ENCODE results near the gene ATRN. TPM values are rescaled to one million over a fixed set of nuclear protein-coding genes. Genes with fewer than 3 reads are reported as not detected.

ATRN gene
- total and polyA plus RNA-seq, 2 experiments from 2014 or later: 2.2 to 18.3 TPM

DNA sequence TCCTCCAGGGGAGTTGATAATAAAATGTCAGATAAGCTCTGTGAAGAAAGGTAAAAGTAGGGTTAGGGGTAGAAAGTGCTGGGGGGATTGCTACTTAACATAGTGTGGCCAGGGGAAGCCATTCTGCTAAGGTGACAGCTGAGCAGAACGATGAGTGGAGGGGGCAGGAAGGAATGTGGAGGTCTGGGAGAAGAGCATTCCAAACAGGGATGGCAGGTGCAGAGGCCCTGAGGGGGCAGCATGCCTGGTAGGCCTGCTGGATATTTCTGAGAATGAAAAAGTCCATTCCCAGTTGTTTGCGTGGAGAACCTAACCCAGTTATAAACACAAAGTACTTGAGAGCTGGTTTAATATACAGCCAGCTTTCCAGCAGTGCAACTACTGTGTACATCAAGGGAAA is 183.1 kb downstream of the ATRN start:
- H3K79me2 ChIP-seq (replicated peaks; ENCODE audit: insufficient read depth): no peaks in the 10 kb centered on the region
- TF ChIP-seq ZNF114 (CRISPR knock-in tag; IDR thresholded peaks at IDR 0.05): no peak
- TF ChIP-seq NANOG (IDR thresholded peaks at IDR 0.05; ENCODE audit: borderline replicate concordance): no peak
- TF ChIP-seq, protein P1, sequence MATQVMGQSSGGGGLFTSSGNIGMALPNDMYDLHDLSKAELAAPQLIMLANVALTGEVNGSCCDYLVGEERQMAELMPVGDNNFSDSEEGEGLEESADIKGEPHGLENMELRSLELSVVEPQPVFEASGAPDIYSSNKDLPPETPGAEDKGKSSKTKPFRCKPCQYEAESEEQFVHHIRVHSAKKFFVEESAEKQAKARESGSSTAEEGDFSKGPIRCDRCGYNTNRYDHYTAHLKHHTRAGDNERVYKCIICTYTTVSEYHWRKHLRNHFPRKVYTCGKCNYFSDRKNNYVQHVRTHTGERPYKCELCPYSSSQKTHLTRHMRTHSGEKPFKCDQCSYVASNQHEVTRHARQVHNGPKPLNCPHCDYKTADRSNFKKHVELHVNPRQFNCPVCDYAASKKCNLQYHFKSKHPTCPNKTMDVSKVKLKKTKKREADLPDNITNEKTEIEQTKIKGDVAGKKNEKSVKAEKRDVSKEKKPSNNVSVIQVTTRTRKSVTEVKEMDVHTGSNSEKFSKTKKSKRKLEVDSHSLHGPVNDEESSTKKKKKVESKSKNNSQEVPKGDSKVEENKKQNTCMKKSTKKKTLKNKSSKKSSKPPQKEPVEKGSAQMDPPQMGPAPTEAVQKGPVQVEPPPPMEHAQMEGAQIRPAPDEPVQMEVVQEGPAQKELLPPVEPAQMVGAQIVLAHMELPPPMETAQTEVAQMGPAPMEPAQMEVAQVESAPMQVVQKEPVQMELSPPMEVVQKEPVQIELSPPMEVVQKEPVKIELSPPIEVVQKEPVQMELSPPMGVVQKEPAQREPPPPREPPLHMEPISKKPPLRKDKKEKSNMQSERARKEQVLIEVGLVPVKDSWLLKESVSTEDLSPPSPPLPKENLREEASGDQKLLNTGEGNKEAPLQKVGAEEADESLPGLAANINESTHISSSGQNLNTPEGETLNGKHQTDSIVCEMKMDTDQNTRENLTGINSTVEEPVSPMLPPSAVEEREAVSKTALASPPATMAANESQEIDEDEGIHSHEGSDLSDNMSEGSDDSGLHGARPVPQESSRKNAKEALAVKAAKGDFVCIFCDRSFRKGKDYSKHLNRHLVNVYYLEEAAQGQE (IDR thresholded peaks at IDR 0.05; ENCODE audit: unreplicated experiment): no peak
- TF ChIP-seq, protein P2, sequence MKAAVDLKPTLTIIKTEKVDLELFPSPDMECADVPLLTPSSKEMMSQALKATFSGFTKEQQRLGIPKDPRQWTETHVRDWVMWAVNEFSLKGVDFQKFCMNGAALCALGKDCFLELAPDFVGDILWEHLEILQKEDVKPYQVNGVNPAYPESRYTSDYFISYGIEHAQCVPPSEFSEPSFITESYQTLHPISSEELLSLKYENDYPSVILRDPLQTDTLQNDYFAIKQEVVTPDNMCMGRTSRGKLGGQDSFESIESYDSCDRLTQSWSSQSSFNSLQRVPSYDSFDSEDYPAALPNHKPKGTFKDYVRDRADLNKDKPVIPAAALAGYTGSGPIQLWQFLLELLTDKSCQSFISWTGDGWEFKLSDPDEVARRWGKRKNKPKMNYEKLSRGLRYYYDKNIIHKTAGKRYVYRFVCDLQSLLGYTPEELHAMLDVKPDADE (IDR thresholded peaks at IDR 0.05): no peak
- no peak for TF ChIP-seq POLR2AphosphoS5 (IDR thresholded peaks at IDR 0.05; ENCODE audit: low read depth)
- TF ChIP-seq, protein P3, sequence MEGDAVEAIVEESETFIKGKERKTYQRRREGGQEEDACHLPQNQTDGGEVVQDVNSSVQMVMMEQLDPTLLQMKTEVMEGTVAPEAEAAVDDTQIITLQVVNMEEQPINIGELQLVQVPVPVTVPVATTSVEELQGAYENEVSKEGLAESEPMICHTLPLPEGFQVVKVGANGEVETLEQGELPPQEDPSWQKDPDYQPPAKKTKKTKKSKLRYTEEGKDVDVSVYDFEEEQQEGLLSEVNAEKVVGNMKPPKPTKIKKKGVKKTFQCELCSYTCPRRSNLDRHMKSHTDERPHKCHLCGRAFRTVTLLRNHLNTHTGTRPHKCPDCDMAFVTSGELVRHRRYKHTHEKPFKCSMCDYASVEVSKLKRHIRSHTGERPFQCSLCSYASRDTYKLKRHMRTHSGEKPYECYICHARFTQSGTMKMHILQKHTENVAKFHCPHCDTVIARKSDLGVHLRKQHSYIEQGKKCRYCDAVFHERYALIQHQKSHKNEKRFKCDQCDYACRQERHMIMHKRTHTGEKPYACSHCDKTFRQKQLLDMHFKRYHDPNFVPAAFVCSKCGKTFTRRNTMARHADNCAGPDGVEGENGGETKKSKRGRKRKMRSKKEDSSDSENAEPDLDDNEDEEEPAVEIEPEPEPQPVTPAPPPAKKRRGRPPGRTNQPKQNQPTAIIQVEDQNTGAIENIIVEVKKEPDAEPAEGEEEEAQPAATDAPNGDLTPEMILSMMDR (conservative IDR thresholded peaks at IDR 0.05; ENCODE audit: low read depth in 2 of 2): no peak
- TF ChIP-seq, protein P4, sequence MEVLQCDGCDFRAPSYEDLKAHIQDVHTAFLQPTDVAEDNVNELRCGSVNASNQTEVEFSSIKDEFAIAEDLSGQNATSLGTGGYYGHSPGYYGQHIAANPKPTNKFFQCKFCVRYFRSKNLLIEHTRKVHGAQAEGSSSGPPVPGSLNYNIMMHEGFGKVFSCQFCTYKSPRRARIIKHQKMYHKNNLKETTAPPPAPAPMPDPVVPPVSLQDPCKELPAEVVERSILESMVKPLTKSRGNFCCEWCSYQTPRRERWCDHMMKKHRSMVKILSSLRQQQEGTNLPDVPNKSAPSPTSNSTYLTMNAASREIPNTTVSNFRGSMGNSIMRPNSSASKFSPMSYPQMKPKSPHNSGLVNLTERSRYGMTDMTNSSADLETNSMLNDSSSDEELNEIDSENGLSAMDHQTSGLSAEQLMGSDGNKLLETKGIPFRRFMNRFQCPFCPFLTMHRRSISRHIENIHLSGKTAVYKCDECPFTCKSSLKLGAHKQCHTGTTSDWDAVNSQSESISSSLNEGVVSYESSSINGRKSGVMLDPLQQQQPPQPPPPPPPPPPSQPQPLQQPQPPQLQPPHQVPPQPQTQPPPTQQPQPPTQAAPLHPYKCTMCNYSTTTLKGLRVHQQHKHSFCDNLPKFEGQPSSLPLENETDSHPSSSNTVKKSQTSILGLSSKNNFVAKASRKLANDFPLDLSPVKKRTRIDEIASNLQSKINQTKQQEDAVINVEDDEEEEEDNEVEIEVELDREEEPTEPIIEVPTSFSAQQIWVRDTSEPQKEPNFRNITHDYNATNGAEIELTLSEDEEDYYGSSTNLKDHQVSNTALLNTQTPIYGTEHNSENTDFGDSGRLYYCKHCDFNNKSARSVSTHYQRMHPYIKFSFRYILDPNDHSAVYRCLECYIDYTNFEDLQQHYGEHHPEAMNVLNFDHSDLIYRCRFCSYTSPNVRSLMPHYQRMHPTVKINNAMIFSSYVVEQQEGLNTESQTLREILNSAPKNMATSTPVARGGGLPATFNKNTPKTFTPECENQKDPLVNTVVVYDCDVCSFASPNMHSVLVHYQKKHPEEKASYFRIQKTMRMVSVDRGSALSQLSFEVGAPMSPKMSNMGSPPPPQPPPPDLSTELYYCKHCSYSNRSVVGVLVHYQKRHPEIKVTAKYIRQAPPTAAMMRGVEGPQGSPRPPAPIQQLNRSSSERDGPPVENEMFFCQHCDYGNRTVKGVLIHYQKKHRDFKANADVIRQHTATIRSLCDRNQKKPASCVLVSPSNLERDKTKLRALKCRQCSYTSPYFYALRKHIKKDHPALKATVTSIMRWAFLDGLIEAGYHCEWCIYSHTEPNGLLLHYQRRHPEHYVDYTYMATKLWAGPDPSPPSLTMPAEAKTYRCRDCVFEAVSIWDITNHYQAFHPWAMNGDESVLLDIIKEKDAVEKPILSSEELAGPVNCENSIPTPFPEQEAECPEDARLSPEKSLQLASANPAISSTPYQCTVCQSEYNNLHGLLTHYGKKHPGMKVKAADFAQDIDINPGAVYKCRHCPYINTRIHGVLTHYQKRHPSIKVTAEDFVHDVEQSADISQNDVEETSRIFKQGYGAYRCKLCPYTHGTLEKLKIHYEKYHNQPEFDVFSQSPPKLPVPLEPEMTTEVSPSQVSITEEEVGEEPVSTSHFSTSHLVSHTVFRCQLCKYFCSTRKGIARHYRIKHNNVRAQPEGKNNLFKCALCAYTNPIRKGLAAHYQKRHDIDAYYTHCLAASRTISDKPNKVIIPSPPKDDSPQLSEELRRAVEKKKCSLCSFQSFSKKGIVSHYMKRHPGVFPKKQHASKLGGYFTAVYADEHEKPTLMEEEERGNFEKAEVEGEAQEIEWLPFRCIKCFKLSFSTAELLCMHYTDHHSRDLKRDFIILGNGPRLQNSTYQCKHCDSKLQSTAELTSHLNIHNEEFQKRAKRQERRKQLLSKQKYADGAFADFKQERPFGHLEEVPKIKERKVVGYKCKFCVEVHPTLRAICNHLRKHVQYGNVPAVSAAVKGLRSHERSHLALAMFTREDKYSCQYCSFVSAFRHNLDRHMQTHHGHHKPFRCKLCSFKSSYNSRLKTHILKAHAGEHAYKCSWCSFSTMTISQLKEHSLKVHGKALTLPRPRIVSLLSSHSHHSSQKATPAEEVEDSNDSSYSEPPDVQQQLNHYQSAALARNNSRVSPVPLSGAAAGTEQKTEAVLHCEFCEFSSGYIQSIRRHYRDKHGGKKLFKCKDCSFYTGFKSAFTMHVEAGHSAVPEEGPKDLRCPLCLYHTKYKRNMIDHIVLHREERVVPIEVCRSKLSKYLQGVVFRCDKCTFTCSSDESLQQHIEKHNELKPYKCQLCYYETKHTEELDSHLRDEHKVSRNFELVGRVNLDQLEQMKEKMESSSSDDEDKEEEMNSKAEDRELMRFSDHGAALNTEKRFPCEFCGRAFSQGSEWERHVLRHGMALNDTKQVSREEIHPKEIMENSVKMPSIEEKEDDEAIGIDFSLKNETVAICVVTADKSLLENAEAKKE (CRISPR knock-in tag; IDR thresholded peaks at IDR 0.05): no peak
- TF ChIP-seq ZNF331 (CRISPR knock-in tag; IDR thresholded peaks at IDR 0.05; ENCODE audit: low read depth): no peak
- TF ChIP-seq JUNB (IDR thresholded peaks at IDR 0.05; ENCODE audit: unreplicated experiment): no peak
- ATAC-seq (no peak; the same call in 2 of the 3 replicates), DNase-seq (ENCODE audit: low spot score) (no peak)
- Mint-ChIP-seq H3K9me3 (no peaks in the 10 kb centered on the region), H3K4me3 (no peak overlapping the region), H3K36me3 (ENCODE audit: low read depth) (no peaks in the 10 kb centered on the region), H3K4me1 (peaks cover 6% of the 10 kb centered on the region), H3K27me3 (ENCODE audit: insufficient read depth, low read depth, poor library complexity) (peaks cover 7% of the 10 kb centered on the region), H3K27ac (no peak overlapping the region)
- H3K27me3 ChIP-seq (ENCODE audit: insufficient read depth): no peaks in the 10 kb centered on the region
- no peak overlapping the region for H2AFZ ChIP-seq
- no peaks in the 10 kb centered on the region for H3F3A ChIP-seq (replicated peaks; ENCODE audit: low read depth)
- no peak overlapping the region for H3K27ac ChIP-seq (ENCODE audit: low read depth)
- H3K9me2 ChIP-seq (ENCODE audit: insufficient read depth): no peaks in the 10 kb centered on the region
- H3K36me3 ChIP-seq (ENCODE audit: insufficient read depth): no peaks in the 10 kb centered on the region
- H3K4me1 ChIP-seq (ENCODE audit: insufficient read depth): no peaks in the 10 kb centered on the region
- no peaks in the 10 kb centered on the region for H4K20me1 ChIP-seq (replicated peaks; ENCODE audit: insufficient read depth)
- no peak overlapping the region for H3K4me2 ChIP-seq
- H3K4me3 ChIP-seq: no peak overlapping the region
